NT2/D1 (cell line): ENCODE results near the gene CCDC3.

Experiments used
- DNase-seq: peaks from one replicate; pipeline ENCODE4 v3.0.0-alpha.2; 2011; ENCODE audit warnings: low read depth, low spot score
- H3K27me3 ChIP-seq: 2 replicates; pipeline ENCODE4 v1.6.0; 2011; ENCODE audit warnings: mild to moderate bottlenecking; ENCODE audit not compliant: insufficient read length, insufficient read depth
- H3K36me3 ChIP-seq: 2 replicates; pipeline ENCODE4 v1.6.1; 2011; ENCODE audit warnings: mild to moderate bottlenecking, low read length, mixed read lengths; ENCODE audit not compliant: insufficient read depth, insufficient read length
- H3K4me1 ChIP-seq: 2 replicates; pipeline ENCODE4 v1.5.1; 2011; ENCODE audit not compliant: insufficient read depth, insufficient read length
- H3K4me3 ChIP-seq: 2 replicates; pipeline ENCODE4 v1.5.1; 2011; ENCODE audit warnings: low read depth; ENCODE audit not compliant: insufficient read length
- H3K9ac ChIP-seq: 2 replicates; pipeline ENCODE4 v1.6.0; 2011; ENCODE audit warnings: low read depth; ENCODE audit not compliant: insufficient read length
- H3K9me3 ChIP-seq: 2 replicates; pipeline ENCODE4 v1.5.1; 2011; ENCODE audit warnings: mild to moderate bottlenecking, low read length; ENCODE audit not compliant: insufficient read depth
- SUZ12 ChIP-seq: IDR thresholded peaks from 2 replicates; pipeline ENCODE4 v1.6.1; 2011; ENCODE audit not compliant: insufficient read length, insufficient read depth; ENCODE audit errors: extremely low read depth
- YY1 ChIP-seq: IDR thresholded peaks from 2 replicates; pipeline ENCODE4 v1.6.1; 2011; ENCODE audit not compliant: insufficient read length, insufficient read depth
- ZNF274 ChIP-seq: IDR thresholded peaks from 2 replicates; pipeline ENCODE4 v1.6.1; 2011; ENCODE audit warnings: mild to moderate bottlenecking, low read depth, low read length

CCDC3 gene

DNA sequence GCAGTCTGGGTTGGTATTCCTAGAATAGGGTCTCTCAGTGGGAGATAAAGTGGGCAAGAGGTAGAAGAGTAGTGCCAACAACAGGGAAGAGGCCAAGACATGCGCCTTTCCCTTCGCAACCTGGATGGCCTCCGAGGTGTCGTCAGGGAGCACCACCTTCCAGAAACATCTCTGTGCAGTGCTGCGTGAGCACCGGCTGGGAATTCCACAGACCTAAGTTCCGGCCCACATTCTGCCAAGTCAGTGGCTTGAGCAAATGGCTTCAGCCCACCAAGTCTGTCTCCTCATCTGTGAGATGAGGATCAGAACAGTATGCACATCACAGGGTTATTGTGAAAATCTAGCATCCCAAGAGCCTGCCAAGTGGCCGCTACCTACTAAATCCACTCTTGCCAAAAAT is 40.6 kb downstream of the CCDC3 start:
- H3K36me3 ChIP-seq = no peaks in the 10 kb centered on the region
- H3K9me3 ChIP-seq = no peaks in the 10 kb centered on the region
- H3K9ac ChIP-seq = no peak overlapping the region
- no peak overlapping the region for H3K4me3 ChIP-seq
- H3K27me3 ChIP-seq = no peaks in the 10 kb centered on the region
- DNase-seq = no peak
- no peaks in the 10 kb centered on the region for H3K4me1 ChIP-seq
- no peak for TF ChIP-seq SUZ12
- no peak for TF ChIP-seq YY1
- TF ChIP-seq ZNF274 = no peak

DNA sequence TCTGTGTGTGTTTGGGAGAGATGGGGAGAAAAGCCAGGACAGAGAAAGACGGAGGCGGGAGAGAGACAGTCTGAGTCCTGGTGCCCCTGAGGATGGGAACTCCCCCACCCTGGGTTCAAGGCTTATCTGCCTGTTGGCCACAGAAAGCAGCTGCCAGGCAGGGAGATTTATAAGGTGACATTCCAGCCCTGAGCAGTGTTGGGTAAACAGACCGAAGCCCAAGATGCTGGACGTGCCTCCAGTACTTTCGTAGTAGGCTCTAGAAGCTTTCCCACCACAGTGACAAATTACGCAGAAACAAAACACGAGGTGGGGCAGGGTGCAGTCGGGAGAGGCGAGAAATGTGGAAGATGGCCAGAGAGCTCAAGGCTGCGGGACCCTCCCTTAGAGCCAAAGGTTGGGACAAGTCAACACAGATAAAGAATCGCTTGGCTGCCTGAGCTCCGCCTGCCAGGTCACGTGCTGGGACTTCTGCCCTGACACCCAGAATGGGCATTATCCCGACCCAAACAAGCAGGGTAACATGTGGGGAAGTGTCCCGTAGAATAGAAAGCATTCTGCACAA is 41.1 kb downstream of the CCDC3 start:
- no peaks in the 10 kb centered on the region for H3K36me3 ChIP-seq
- H3K27me3 ChIP-seq = no peaks in the 10 kb centered on the region
- no peak overlapping the region for H3K4me3 ChIP-seq
- no peak overlapping the region for H3K9ac ChIP-seq
- no peak for TF ChIP-seq YY1
- no peak for TF ChIP-seq ZNF274
- TF ChIP-seq SUZ12 = no peak
- no peak for DNase-seq
- H3K9me3 ChIP-seq = no peaks in the 10 kb centered on the region
- no peaks in the 10 kb centered on the region for H3K4me1 ChIP-seq

DNA sequence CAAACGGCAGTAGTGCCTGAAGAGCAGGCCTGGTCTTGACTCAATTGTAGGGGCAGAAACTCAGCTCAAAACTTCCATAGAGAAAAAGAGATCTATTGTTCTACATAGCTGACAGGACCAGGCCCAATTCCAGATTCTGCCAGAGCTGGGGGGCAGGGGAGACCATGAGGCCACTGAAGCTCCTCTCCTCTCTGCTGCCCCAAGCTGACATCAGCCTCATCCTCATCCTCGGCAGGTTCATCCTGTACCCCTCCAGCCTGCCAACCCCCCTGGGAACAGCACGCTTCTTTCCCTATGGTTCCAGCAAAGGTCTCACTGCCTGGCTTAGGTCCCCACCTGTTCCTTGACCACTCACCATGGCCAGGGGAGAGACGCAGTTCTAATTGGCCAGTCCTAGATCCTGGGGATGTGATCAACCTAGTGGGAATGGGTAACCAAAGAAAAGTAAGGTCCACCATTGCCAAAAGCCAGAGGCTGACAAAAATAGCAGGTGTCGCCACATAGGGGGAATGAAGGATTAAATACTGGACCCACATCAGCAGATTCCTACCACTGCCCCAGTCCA is 42.9 kb downstream of the CCDC3 start:
- Histone ChIP-seq H3K4me1 (no peaks in the 10 kb centered on the region), H3K9me3 (peaks cover 13% of the 10 kb centered on the region; the same call in 1 of the 2 replicates), H3K4me3 (no peak overlapping the region), H3K9ac (no peak overlapping the region), H3K36me3 (no peaks in the 10 kb centered on the region), H3K27me3 (no peaks in the 10 kb centered on the region)
- TF ChIP-seq ZNF274 (no peak), YY1 (no peak), SUZ12 (no peak)
- DNase-seq = no peak

DNA sequence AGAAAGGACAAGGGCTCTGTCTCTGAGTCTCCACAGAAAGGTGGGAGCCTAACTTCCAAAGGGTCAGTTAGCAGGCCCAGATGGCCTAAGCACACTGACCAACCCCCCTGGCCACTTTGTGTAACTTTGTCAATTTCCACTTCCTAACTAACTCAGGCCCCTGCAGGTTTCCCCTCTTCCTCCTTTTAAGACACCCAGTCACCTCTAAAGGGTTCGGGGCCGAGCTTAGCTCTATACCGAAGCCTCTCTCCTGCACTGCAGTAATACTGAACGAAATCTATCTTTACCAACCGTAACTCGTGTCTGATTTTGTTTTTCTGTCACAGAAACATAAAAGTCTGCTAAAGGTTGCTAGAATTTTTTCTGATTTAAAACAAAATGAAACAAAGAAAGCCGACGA is 44.4 kb downstream of the CCDC3 start:
- Histone ChIP-seq H3K9me3 (peaks cover 29% of the 10 kb centered on the region; the same call in 1 of the 2 replicates), H3K9ac (no peak overlapping the region), H3K4me3 (no peak overlapping the region), H3K4me1 (no peaks in the 10 kb centered on the region), H3K27me3 (no peaks in the 10 kb centered on the region), H3K36me3 (no peaks in the 10 kb centered on the region)
- DNase-seq = no peak
- TF ChIP-seq SUZ12 (no peak), YY1 (no peak), ZNF274 (no peak)

DNA sequence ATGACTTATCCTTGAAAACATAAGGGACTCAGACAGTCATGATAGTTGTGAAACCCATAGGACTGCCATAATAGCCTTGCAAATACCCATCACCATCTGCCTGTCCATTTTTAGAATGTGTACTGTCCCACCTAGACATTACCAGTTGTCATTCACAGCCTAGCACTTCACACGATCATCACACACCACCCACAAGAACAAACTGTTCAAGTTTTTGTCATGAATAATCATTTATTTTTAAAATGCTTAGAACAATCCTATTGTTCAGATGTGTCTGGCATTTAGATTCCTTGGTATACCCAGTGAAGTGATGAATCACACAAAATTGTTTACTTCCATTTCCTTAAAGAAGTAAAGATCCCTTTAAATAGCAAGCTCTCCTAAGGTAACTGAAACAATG is 46.6 kb downstream of the CCDC3 start:
- no peak overlapping the region for H3K4me3 ChIP-seq
- no peaks in the 10 kb centered on the region for H3K27me3 ChIP-seq
- TF ChIP-seq ZNF274 (no peak), SUZ12 (no peak), YY1 (no peak)
- no peak overlapping the region for H3K9ac ChIP-seq
- no peak for DNase-seq
- no peaks in the 10 kb centered on the region for H3K4me1 ChIP-seq
- H3K36me3 ChIP-seq = no peaks in the 10 kb centered on the region
- peaks cover 32% of the 10 kb centered on the region; the same call in 1 of the 2 replicates for H3K9me3 ChIP-seq

DNA sequence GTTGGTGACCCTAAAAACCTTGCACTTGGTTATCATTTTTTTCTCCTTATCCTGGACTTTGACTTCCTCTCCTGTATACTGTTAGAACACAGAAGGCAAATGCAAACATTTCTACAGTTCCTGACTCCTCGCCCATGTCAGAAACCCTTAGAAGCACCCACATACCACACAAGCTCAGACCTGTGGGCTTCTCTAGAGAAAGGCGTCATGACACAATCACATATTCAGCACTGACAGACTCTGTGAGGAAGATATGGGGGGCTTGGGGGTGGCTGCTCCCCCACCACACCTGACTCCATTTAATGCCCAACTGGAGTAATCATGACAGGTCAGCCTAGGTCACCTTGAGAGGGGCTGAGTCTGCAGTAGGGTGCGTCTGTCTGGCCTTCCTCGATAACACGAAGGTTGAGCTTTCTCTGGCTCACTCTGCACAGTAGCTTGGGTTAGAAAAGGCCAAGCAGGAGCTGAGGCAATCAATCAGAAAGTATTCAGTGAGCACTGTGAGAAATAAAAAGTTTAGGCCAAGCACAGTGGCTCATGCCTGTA is 50.9 kb downstream of the CCDC3 start:
- Histone ChIP-seq H3K27me3 (no peaks in the 10 kb centered on the region), H3K36me3 (no peaks in the 10 kb centered on the region)
- TF ChIP-seq YY1 (no peak), ZNF274 (no peak), SUZ12 (no peak)

DNA sequence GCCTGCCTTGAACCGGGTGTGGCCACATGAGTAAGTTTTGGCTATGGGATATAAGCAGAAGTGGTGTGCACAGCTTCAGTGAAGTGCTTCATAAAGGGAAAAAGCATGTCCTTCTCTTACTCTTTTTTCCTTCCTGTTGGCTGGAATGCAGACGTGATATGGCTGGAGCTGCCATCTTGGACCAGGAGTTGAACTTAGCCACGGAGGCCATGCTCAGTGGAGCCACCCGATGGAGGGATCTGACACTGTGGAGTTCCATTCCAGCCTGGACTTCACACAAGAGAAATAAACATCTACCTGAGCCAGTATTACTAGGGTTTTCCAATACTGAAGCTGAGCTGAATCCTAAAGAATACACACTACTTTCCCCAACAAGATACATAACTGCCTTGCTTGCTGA is 52.3 kb downstream of the CCDC3 start:
- Histone ChIP-seq H3K9ac (no peak overlapping the region), H3K36me3 (no peaks in the 10 kb centered on the region), H3K9me3 (peaks cover 25% of the 10 kb centered on the region; the same call in 1 of the 2 replicates), H3K27me3 (no peaks in the 10 kb centered on the region), H3K4me3 (no peak overlapping the region), H3K4me1 (no peaks in the 10 kb centered on the region)
- DNase-seq = no peak
- TF ChIP-seq YY1 = no peak

More for the DNA sequence above, 50.9 kb downstream of the CCDC3 start:
- Histone ChIP-seq H3K4me3 (no peak overlapping the region), H3K4me1 (no peaks in the 10 kb centered on the region), H3K9me3 (peaks cover 32% of the 10 kb centered on the region; the same call in 1 of the 2 replicates), H3K9ac (no peak overlapping the region)
- no peak for DNase-seq
